ENCODE results near the gene PLPPR1.

DNA sequence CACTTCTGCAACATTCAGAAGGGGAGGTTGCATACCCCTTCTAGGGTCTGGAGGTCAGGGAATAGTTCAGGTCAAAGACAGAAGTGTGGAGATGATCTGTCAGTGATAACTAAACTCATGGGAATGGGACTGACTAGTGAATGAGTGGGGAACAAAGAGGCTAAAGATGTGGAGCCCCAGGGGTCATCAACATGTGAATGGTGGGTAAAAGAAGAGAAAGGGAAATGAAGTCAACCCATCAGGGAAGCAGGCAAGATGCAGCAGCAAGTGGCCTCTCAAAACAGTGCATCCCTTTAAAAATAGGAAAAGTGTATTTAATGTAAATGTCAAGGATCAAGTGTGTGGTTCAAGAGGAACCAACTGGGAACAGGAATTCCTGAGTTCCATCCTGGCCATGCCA is 69.9 kb downstream of the PLPPR1 start:
- TF ChIP-seq, protein P1, sequence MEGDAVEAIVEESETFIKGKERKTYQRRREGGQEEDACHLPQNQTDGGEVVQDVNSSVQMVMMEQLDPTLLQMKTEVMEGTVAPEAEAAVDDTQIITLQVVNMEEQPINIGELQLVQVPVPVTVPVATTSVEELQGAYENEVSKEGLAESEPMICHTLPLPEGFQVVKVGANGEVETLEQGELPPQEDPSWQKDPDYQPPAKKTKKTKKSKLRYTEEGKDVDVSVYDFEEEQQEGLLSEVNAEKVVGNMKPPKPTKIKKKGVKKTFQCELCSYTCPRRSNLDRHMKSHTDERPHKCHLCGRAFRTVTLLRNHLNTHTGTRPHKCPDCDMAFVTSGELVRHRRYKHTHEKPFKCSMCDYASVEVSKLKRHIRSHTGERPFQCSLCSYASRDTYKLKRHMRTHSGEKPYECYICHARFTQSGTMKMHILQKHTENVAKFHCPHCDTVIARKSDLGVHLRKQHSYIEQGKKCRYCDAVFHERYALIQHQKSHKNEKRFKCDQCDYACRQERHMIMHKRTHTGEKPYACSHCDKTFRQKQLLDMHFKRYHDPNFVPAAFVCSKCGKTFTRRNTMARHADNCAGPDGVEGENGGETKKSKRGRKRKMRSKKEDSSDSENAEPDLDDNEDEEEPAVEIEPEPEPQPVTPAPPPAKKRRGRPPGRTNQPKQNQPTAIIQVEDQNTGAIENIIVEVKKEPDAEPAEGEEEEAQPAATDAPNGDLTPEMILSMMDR (conservative IDR thresholded peaks at IDR 0.05; ENCODE audit: low read length) = no peak
- no peak for TF ChIP-seq EZH2phosphoT487 (IDR thresholded peaks at IDR 0.05; ENCODE audit: borderline replicate concordance)

Data from Loucy (cell line).